GM19452 (cell line): ENCODE measurements around the gene COPS9.

Experiments used
- ATAC-seq: cut with Tn5 transposase; IDR thresholded peaks from one replicate; pipeline ENCODE4 v1.9.1; 2021; ENCODE audit not compliant: unreplicated experiment

COPS9 gene

GRCh38 chr2:240121675-240122074 lies 14.4 kb downstream of the COPS9 start:
- no peak for ATAC-seq

DNA sequence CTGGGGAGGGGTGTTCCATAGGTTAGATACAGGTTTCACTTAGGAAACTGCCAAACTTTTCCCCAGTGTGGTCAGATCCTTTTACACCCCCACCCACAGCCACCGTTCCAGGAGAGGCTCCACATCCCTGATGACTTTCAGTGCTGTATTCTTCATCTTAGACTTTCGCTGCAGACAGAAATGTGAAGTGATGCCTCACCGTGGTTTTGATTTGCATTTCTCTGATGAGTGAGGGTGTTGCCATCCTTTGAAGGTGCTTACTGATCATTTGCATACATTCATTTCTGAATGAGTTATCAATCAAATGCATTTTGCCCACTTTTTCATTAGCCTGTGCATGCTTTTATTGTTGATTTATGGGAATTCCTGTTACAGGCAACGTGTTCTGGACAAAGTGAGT lies 14.9 kb downstream of the COPS9 start:
- ATAC-seq = no peak

DNA sequence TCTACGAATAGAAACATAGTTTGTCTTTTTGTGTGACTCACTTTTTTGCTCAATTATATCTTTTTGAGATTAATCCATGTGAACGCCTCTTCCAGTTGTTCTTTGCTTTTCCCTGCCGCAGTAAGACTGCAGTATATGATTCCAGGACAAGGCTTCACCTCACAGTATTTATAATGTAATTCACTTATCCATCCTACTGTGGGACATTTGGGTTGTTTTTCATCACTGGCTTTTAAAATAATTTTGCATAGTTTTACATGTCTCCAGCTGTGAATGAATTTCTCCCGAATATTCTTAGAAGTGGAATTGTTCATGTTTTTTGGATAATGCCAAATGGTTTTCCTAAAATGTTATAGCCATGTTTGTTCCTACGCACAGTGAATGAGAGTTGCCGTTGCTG lies 21.9 kb downstream of the COPS9 start:
- ATAC-seq = no peak

GRCh38 chr2:240112914-240113690 lies 23.0 kb downstream of the COPS9 start:
- ATAC-seq = no peak

DNA sequence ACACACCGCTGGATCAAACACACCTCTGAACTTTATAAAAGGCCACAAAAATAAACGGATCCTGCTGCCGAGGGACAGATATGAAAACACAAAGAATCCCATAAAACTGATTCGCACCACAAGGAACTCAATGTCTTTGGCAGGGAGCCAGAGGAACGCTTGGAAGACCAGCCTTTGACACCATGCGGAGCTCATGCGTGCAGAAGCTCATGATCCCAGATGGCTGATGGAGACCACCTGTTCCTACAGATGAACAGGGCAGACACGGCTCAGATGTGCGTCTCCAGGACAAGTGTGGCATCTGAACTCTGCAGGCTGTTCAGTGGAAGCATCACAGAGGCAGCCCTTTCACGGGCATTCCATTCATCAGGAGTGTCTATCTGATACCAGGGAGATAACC lies 24.9 kb downstream of the COPS9 start:
- ATAC-seq = no peak

- ATAC-seq = no peak
Measured at GRCh38 chr2:240109386-240109785, 26.7 kb downstream of the COPS9 start.

DNA sequence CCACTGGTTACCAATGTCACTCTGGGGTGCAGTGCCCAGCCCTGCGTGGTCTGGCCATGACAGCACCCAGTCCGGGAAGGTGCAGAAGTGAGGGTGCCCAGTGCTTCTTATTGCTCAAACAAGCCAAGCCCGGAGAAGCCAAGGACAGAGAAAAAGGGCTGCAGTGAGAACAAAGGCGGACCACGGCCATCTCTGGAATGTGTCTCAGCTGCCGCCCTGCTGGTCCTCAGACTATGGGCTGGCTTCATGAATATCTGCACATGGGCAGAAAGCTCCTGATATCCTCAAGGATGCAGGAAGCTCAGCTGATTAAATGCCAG lies 28.7 kb downstream of the COPS9 start:
- no peak for ATAC-seq

DNA sequence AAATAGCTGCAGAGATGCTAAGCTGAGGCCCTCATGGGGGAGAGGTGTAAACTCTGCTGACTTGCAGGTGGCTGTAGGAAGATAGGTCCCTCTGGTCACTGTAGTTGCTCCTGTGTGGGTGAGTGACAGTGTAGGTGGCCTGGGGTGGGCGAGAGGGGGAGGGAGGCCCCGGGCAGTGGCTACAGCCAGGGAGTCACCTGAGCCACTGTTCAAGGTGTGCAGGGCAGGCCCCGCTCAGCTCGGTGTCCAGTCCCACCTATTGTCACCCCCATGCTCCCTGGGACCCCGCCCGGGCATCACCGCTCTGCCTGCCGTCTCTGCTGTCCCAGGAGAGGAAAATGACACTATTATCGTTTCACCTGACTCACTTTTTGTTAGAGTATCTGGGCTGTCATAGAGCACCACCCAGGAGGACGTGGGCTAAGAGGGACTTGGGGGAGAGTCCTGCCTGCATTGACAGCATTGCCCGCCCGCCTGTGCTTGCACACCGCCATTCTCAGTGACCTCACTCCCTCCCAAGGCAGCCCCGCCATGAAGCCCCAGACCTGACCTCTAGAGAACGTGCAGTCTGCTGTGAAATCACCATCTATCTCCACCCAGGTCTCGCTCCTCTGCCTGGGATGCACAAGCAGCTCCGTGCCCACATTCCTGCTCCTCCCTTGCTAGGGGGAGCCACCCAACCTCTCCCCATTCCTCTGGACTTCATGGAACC lies 29.2 kb downstream of the COPS9 start:
- ATAC-seq = no peak

DNA sequence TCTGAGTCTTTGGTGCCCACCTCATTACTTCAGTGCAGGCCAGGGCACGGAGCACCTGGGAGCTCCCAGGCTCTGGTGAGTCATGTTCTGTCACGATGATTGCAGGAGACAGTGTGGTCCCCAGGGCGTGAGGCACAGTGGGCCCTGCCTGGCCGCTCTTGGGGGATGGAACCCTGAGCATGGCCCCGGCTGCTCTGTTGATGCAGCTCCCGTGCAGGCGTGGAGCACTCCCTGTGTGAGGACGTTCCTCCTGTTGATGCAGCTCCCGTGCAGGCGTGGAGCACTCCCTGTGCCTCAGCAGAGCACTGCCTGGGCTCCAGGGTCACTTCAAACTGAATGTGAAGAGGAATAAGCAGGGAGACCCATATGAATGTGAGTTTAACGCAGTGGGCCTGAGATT lies 30.1 kb downstream of the COPS9 start:
- no peak for ATAC-seq

DNA sequence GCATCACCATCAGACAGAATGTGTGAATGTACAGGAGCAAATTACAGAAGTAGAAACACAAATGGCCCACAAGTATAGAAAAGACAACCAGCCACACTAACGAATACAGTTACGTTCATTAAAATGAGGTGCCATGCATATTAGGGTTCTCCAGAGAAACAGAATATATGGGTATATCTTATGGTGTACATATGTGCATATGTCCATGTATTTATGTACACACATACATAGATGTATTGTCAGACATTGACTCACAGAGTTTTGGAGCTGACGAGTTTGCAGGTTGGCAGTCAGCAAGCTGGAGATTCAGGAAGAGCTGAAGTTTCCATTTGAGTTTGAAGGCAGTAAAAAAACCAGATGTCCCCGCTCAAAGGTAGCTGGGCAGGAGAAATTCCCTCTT lies 33.0 kb downstream of the COPS9 start:
- ATAC-seq = no peak

GRCh38 chr2:240098349-240098748 lies 37.8 kb downstream of the COPS9 start:
- no peak for ATAC-seq

DNA sequence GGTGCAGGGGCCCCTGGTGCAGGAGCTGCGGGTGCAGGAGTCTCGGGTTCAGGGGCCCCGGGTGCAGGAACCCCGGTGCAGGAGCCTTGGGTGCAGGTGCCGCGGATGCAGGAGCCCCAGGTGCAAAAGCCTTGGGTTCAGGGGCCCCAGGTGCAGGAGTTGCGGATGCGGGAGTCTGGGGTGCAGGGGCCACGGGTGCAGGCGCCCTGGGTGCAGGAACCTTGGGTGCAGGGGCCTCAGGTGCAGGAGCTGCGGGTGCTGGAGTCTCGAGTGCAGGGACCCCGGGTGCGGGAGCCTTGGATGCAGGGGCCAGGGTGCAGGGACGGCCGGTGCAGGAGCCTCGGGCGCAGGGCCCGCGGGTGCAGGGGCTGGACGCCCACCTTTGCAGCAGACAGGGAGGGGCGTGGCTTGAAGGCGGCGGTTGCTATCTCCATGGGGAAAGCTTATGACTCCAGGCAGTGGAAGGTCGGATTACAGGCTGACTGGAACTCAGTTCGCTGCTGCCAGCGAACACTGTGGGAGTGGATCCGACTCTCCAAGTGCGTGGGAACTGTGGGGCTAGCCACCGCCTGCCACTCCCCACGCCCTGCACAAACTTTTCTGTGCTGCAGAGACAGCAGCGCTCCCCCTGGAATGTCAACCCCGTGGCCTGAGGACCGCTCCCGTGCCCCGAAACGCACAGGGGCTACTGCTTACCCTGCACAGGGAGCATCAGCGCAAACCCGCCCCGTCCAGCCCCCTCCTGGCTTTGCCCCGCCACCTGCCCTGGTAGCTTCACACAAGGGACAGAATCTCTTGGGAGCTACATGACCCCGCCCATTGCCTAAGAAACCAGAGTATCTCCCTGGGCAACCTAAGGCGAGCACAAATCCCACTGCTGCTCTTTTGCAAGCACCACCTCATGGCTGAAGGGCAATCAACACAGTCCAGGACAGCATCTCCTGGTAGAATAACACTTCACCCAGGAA lies 40.3 kb downstream of the COPS9 start:
- ATAC-seq = no peak

GRCh38 chr2:240089306-240089705 lies 46.8 kb downstream of the COPS9 start:
- no peak for ATAC-seq

- no peak for ATAC-seq
Measured at GRCh38 chr2:240086563-240086962, 49.5 kb downstream of the COPS9 start.
